ENCODE measurements around the gene MGRN1. TPM values are rescaled to one million over a fixed set of nuclear protein-coding genes. Genes with fewer than 3 reads are reported as not detected.

MGRN1 gene
- total RNA-seq, 1 donor from 2014 or later, result 63.6 TPM

GRCh38 chr16:4661661-4662060, 37.0 kb downstream of the MGRN1 start:
- Histone ChIP-seq H3K4me3 (ENCODE audit: low read depth, low read length) (no peak overlapping the region), H3K27me3 (ENCODE audit: control insufficient read depth, insufficient read depth, low read length) (no peaks in the 10 kb centered on the region), H3K36me3 (ENCODE audit: control insufficient read depth, insufficient read depth, low read length) (peaks cover 4% of the 10 kb centered on the region)
- no peak for TF ChIP-seq CTCF (IDR thresholded peaks at IDR 0.05; ENCODE audit: insufficient read depth, low read length, poor library complexity, severe bottlenecking)
- DNase-seq (ENCODE audit: low read depth), result no peak

- TF ChIP-seq CTCF (IDR thresholded peaks at IDR 0.05; ENCODE audit: insufficient read depth, low read length, poor library complexity, severe bottlenecking), result no peak
Observed at GRCh38 chr16:4663465-4663776, 38.8 kb downstream of the MGRN1 start.

GRCh38 chr16:4663777-4664465, 39.3 kb downstream of the MGRN1 start:
- no peak for TF ChIP-seq CTCF (IDR thresholded peaks at IDR 0.05; ENCODE audit: insufficient read depth, low read length, poor library complexity, severe bottlenecking)
- Histone ChIP-seq H3K27me3 (ENCODE audit: control insufficient read depth, insufficient read depth, low read length) (no peaks in the 10 kb centered on the region), H3K4me3 (ENCODE audit: low read depth, low read length) (no peak overlapping the region), H3K36me3 (ENCODE audit: control insufficient read depth, insufficient read depth, low read length) (peaks cover 4% of the 10 kb centered on the region)
- no peak for DNase-seq (ENCODE audit: low read depth)

More at GRCh38 chr16:4663465-4663776, 38.8 kb downstream of the MGRN1 start:
- no peak for DNase-seq (ENCODE audit: low read depth)
- Histone ChIP-seq H3K4me3 (ENCODE audit: low read depth, low read length) (no peak overlapping the region), H3K27me3 (ENCODE audit: control insufficient read depth, insufficient read depth, low read length) (no peaks in the 10 kb centered on the region), H3K36me3 (ENCODE audit: control insufficient read depth, insufficient read depth, low read length) (peaks cover 4% of the 10 kb centered on the region)

- H3K36me3 ChIP-seq (ENCODE audit: control insufficient read depth, insufficient read depth, low read length), result peaks cover 4% of the 10 kb centered on the region
- DNase-seq (ENCODE audit: low read depth), result no peak
- H3K27me3 ChIP-seq (ENCODE audit: control insufficient read depth, insufficient read depth, low read length), result no peaks in the 10 kb centered on the region
- no peak overlapping the region for H3K4me3 ChIP-seq (ENCODE audit: low read depth, low read length)
- TF ChIP-seq CTCF (IDR thresholded peaks at IDR 0.05; ENCODE audit: insufficient read depth, low read length, poor library complexity, severe bottlenecking), result no peak
Observed at GRCh38 chr16:4664538-4665418, 40.2 kb downstream of the MGRN1 start.

GRCh38 chr16:4666537-4667202, 42.0 kb downstream of the MGRN1 start:
- no peak for TF ChIP-seq CTCF (IDR thresholded peaks at IDR 0.05; ENCODE audit: insufficient read depth, low read length, poor library complexity, severe bottlenecking)
- Histone ChIP-seq H3K36me3 (ENCODE audit: control insufficient read depth, insufficient read depth, low read length) (peaks cover 4% of the 10 kb centered on the region), H3K4me3 (ENCODE audit: low read depth, low read length) (no peak overlapping the region), H3K27me3 (ENCODE audit: control insufficient read depth, insufficient read depth, low read length) (no peaks in the 10 kb centered on the region)
- no peak for DNase-seq (ENCODE audit: low read depth)

Measured in kidney epithelial cell (primary cell).